ENCODE data around the gene LEMD3.

LEMD3 gene

DNA sequence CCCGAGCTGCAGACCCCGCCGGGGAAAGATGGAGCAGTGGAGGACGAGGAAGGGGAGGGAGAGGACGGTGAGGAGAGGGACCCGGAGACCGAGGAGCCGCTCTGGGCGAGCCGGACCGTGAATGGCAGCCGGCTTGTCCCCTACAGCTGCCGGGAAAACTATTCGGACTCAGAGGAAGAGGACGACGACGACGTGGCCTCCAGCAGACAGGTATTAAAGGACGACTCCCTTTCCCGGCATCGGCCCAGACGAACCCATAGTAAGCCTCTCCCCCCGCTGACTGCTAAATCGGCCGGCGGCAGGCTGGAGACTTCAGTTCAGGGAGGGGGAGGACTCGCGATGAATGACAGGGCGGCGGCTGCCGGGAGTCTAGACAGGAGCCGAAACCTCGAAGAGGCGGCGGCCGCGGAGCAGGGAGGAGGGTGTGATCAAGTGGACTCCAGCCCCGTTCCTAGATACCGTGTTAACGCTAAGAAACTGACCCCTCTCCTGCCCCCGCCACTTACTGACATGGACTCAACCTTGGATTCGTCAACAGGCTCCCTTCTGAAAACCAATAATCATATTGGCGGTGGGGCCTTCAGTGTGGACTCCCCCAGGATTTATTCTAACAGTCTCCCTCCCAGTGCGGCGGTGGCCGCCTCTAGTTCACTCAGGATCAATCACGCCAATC, 962 bp downstream of the LEMD3 start:
- peak; percentile 65 for DNase-seq

DNA sequence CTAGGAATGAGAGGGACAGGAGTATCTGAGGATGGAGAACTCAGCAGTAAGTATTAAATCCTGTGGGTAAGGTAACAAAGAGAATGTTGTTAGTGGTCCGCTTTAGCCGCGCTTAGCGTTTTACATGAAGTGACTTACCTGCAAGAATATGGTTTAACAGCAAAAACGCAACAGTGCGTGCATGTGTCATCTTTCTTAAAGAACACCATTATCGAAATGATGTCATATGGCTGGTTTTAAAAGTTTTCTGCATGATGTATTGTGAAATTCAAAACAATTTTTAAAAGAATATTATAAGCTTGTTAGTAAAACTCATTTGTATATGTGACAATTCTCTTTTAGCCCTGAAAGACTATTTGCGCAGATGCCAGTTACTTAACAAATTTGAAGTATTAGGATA, 1.7 kb downstream of the LEMD3 start:
- no peak for DNase-seq

DNA sequence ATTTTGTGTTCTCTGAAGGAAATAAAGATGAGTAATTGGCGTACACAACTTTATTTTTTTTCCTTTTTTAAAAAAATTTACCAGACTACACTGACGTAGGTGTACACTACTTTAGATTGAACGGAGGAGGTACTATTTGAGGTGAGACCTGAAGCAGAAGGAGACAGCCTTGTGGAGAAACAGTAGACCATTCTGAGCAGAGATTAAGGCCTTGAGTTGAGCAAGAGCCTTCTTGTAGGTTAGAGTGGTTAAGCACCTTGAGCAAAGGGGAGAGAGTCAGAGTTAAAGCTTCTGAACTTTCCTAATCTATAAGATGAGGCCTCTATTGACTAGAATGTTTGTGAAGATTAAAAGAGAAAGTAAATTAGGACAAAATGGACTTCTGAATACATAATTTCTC, 2.5 kb downstream of the LEMD3 start:
- DNase-seq = no peak

DNA sequence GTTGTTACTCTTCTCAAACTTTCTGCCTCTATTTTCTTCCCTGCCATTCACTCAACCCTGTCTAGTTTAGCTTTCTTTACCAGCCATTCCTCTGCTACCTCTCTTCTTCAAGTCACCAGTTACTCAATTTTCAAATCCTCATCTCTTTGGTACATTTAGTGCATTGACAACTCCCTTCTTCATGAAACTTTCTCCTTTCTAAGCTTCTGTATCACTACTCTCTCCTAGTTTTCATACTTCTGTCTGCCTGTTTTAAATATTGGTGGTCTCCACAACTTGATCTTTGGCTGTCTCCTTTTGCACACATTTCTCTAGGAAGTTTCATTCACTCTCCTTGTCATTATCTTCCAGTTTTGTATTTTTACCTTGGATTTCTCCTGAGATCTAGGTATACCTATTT, 6.0 kb downstream of the LEMD3 start:
- no peak for DNase-seq

DNA sequence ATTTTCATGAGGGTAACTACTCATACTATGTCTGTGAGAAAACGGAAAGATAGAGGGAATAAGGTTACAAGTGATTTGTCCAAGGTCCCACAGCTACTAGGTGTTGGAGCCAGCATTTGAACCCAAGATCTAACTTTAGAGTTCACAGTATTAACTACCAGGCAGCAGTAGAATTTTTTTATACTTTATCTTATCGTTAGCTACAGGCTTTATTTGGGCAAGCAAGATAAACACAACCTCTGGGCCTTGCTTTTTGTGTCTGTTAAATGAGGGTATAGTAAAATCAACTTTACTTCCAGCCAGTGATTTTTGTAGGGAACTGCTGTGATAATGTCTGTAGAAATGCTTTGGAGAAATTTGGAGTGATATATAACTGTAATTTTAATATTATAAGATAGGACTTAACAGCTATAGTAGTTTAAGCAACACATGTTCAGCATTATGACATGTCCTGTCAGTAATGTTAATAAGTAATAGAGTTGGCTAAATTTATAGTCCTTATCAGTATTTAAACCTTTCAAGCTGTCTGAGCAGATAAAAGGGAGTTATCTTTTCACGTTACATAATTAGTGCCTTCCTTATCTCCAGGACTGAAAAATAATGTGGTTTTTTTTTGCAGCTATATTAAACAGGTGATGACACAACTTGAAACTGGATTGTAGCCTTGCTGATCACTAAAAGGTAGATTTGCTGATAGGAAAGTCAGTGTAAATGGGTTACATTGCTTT, 12.8 kb downstream of the LEMD3 start:
- DNase-seq = no peak

DNA sequence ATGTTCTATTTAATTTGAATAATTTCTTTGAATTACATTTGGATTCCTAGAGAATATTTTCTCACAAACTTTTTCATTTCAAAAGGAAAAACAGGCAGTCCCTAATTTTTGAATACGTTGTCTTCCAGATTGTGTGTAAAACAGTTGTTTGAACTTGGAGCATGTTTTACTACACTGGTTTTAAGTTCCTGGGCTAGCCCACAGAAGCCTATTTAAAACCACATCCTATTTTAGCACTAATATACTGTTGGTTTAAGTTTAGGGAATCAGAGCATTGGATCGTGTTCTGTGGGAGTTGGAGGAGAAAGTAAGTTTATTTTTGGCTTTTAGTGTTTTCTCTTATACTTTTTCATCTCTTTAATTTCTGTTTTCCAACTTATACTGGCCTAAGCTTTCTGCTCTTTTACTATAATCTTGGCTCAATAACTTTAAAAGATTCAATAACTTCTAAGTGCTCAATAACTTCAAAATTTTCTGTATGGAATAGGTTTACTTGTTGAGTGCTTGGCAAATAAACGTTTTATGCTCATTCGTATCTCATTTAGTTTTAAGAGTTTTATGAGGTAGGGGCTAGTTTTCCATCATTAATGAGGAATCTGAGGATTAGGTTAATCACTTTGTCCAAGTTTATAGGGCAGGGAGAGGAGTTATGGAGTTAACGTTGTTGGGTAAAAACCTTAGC, 14.9 kb downstream of the LEMD3 start:
- no peak for DNase-seq

DNA sequence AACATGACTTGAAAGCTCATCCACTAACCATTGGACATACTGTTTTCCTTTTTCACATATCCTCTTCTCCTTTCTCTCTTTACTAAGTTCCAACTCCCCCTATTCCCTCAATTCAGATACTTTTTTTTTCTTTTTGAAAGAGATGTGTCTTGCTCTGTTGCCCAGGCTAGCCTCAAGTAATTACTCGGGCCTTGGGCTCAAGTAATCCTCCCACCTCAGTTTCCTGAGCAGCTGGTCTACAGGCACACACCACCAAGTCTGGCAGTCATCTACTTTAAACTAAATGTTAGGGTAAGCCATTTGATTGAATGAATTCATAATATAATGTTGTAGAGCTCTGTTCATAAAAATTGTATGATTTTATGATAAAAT, 15.5 kb downstream of the LEMD3 start:
- no peak for DNase-seq

DNA sequence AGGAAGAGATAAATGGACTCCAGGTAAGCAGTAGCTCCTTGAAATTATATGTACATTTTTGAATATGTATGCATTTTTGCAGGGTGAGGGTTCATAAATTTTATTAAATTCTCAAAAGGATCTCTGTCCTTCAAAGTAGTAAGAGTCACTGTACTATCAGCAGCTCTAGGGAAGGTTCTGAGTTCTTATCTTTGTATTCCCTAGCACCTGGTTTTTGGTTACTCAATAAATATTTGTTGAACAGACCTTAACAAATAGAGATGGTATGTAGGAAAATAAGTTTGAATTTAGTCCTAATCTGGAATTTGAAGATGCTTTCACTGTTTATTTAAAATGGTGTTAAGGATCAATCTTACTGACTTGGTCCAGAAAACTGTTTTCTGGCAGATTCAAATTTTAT, 18.3 kb downstream of the LEMD3 start:
- DNase-seq = no peak

DNA sequence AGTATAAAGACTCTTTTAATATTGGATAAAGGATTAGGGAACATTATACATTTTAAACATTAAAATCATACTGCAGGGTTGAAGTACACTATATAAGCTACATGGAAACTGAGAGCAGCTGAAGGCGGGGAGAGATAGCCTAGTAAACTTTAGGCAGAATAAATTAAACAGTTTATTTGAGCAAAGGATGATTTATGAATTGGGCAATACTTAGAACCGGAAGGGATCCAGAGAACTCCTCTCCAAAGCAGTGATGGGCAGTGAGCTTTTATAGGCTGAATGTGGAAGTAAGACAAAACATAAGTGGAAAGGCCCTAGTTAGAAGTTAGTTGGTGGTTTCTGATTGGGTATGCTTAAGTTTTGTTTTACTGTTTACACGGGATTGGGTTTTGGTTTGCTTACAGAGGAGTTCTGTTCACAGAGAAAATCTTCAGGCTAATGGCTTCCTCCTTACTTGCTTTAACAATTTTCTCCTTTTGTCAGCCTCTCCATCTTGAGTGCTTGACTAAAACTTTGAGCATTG, 18.9 kb downstream of the LEMD3 start:
- DNase-seq = no peak

DNA sequence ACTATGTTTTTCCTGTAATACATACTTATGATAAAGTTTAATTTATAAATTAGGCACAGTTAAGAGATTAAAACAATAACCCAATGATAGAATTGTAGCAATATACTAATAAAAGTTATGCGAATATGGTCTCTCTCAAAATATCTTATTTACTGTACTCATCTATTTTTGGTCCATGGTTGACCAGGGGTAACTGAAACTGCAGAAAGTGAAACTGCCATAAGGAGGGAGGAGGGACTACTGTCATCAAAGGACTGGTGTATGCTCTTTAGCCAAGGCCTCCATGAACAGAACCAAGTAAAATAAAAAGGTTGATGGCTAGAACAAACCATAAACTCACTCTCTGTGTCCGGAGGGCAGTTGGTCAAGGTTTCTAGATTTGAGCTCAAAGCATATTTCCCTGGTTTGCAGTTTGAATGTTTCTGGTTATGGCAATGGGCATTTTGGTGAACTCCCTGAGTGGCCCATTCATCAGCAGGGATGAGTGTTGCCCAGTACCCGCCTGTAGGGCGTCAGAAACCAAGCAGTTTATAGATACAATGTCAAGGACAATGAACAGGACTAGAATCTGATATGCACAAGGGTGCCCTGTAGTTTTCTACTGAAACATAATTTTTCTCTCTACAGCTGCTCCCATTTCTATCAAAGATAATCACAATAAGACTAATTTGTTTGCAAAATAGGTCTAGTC, 19.8 kb downstream of the LEMD3 start:
- no peak for DNase-seq

DNA sequence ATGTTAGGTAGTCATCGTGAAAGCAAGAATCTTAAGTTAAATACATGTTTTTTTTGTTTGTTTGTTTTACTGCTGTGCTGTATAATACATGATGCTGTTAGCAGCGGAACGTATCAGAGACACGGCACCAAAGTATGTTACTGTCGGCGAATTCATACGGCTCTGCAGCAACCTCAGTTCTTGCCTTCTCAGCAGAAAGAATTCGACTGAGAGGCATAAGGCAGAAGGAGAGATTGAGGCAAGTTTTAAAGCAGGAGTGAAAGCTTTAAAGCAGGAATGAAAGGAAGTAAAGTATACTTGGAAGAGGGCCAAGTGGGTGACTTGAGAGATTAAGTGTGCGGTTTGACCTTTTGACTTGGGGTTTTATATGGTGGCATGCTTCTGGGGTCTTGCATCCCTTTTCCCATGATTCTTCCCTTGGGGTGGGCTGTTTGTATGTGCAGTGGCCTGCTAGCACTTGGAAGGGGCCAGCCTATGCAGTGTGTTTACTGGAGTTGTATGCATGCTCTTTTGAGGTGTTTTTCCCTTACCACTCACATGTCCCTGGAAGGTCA, 23.7 kb downstream of the LEMD3 start:
- DNase-seq = peak; percentile 12

DNA sequence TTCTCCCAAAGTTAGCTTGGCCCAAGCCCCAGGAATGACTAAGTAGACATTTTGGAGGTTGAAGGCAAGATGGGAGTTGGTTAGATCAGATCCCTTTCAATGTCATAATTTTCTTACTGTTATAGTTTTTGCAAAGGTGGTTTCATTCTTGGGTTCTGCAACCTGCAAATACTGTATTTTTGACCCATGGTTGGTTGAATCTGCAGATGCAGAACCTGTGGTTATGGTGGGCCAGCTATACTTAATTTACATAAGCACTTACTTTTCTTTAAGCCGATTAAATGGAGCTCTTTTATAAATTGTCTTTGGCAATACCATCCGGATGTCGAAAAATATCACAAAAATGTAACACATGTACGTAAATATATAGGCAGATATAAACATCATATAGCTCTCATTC, 25.6 kb downstream of the LEMD3 start:
- DNase-seq = no peak

DNA sequence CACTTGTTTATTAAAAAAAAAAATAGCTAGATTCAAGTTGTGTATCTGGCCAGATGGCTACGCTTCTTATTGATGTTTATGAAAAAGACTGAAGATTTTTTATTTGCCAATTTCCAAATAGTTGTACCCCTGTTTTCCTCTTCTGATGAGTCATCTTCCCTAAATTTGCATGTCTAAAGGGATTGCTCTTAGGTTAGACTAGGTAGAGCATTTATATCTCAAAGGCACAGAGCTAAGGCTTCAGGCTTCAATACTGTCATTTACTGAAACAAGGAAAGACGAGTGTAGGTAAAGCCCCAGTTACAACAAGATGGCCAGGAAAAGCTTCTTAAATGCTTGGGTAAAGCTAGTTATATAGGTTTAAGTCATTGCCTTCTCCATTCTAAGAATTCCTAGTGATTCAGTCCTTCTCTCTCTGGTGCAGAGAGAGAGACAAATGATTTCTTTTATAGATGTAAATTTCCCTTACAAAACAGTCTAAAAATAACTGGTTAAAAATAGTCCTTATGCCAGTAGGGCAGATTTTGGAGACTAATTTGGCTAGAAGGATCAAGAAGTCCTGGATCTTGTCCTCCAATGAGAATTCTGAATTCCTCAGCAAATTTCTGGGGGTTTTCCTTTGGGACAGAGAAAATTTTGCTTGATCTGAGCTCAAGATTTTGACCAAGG, 26.1 kb downstream of the LEMD3 start:
- peak; percentile 13 for DNase-seq

DNA sequence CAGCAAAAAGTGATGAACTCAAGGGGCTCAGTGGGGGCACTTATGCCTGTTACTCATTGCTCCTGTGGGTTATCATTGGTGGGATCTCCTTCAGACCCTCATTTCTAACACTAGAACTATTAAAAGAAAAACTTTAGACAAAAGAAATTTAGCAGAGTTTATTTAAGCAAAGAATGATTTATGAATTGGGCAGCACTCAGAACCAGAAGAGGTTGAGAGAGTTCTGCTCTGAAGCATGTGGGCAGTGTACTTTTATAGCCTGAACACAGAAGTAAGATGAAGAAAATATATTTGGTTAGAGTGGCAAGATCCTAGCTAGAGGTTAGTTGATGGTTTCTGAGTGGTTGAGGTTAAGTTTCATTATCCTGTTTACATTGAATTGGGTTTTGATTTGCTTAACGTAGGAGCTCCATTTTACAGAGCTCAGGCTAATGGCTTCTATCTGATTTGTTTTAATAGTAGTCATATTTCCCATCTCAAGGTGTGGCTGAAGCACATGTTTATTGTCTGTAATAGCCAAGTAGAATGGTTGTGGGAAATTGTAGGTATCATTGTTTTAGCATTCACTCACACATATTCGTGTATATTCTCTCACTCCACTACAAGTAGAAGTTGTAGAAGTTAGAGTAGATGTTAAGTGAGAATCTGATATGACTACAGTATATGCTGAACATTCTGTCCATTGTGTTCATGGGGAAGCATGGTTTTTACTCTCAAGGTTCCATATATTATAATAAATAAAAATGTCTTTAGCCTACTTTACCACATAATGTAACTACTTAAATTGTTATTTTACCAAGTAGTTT, 27.6 kb downstream of the LEMD3 start:
- no peak for DNase-seq

DNA sequence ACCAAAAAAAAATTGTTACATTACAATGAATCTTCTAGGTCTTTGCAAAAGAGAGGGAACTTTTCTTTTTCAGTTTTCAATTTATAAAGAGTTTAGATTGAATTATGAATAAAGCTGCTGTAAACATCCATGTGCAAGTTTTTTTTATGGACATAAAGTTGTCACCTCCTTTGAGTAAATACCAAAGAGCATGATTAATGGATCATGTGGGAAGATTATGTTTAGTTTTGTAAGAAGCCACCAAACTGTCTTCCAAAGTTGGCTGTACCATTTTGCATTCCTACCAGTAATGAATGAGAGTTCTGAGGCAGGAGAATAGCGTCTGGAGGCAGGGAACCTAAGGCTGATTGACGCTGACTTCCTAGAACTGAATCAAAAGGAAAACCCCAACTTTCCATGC, 30.2 kb downstream of the LEMD3 start:
- peak; percentile 27 for DNase-seq

DNA sequence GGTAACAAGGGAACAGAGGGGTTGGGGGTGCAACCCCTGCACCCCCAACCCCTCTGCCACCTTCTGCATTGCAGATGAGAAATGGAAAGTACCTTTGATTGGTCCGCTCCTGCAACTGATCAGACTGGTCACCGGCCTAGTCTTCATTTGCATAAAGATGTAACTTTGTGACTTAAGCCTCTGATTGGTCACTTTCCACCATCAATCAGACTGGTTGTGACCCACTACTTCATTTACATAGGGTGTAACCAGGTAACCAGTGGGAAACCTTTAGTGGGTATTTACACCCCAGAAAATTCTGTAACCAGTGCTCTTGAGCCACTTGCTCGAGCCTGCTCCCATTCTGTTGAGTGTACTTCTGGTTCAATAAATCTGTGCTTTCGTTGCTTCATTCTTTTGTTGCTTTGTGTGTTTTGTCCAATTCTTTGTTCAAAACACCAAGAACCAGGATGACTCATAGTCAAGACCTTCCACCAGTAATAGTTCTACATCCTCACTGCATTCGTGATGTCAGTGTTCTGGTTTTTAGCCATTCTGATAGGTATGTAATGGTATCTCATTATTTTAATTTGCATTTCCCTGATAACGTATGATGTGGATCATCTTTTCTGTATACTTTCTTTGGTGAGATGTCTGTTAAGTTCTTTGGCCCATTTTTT, 30.8 kb downstream of the LEMD3 start:
- DNase-seq = peak; percentile 22

DNA sequence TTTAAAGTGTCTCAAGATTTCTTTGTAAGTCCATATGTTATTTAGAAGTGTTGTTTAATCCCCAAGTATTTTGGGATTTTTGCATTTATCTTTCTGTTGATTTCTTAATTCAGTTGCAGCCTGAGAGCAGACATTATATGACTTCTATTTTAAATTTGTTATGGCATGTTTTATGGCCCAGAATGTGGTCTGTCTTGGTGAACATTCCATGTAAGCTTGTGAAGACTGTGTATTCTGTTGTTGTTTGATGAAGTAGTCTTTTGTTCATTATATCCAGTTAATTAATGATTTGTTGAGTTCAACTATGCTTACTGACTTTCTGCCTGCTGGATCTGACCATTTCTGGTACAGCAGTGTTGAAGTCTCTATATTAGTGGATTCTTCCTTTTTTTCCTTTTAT, 34.0 kb downstream of the LEMD3 start:
- no peak for DNase-seq

DNA sequence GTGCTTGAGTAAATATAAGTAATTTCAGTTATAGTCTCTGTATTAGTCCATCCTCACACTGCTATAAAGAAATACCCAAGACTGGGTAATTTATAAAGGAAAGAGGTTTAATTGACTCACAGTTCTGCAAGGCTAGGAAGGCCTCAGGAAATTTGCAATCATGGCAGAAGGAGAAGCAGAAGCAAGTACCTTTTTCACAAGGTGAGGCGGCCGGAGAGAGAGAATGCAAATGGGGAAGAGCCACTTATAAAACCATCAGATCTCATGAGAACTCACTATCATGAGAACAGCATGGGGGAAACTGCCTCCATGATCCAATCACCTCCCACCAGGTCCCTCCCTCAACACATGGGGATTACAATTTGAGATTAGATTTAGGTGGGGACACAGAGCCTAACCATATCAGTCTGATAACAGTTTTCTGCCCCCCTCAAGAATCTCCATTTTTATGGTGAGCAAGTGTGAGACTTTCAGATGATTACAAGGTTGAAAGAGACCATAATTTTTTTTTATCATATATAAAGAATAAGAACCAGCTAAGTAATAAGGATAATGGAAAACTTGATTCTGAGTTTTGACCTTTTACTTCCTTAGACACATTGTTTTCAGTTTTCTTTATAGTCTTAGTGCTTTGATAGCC, 35.6 kb downstream of the LEMD3 start:
- no peak for DNase-seq

DNA sequence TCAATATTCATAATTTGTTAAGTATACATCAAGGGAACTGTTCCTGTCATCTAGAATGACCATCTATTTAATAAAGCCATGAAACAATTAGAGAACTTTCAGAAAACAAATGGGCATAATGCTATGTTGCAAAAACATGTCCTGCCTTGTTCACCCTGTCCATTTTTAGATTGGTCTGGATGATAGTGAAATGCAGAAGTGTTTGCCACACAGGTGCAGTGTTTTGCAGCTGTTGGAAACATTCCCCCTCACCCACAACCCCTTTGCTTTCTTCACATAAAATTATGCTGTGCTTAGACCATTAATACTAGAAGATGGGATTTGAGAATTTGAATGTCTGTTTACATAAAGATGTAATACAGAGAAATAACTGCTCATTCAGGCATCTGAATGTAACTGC, 36.5 kb downstream of the LEMD3 start:
- no peak for DNase-seq

DNA sequence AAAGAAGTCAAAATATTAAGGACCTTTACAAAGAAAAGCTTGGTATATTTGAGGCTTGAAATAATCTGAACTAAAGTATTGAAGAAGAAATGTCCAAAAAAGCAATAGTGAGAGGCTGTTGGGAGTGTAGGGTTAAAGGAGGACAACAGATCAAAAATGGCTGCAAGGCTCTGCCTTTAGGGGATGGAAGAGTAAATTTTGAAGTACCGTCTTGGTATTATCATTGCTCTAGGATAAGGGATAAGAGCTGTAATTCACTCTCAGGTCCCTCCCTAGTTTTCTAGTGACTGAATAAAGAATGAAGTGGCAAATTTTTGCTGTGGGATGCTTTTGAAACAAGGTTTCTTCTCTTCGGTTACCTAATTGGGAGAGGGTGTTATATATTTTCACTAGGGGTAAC, 38.7 kb downstream of the LEMD3 start:
- DNase-seq = no peak
